Subcutaneous abdominal adipose tissue (tissue), 5 donors: ENCODE results near the gene RIMKLB.
A peak's percentile ranks its signal among the peaks of the same experiment; 100 is the strongest.

ENCODE experiments used
- H3K27ac ChIP-seq: one replicate; pipeline ENCODE4 v1.7.0; 2013; ENCODE audit warnings: low read depth, mild to moderate bottlenecking, inconsistent platforms, low read length, moderate library complexity
- H3K27me3 ChIP-seq, 5 donors: one replicate each; pipeline ENCODE4 v1.7.0; 2013; ENCODE audit warnings: low read length in 5 of 5, inconsistent platforms in 1 of 5; ENCODE audit not compliant: control insufficient read depth in 5 of 5, insufficient read depth in 4 of 5
- H3K36me3 ChIP-seq, 5 donors: one replicate each; pipeline ENCODE4 v1.7.0; 2013; ENCODE audit warnings: low read length in 5 of 5; ENCODE audit not compliant: control insufficient read depth in 5 of 5, insufficient read depth in 5 of 5
- H3K4me1 ChIP-seq, 5 donors: one replicate each; pipeline ENCODE4 v1.7.0; 2013; ENCODE audit warnings: low read length in 5 of 5, mild to moderate bottlenecking in 3 of 5, moderate library complexity in 1 of 5; ENCODE audit not compliant: control insufficient read depth in 5 of 5, insufficient read depth in 5 of 5
- H3K4me3 ChIP-seq, 5 donors: one replicate each; pipeline ENCODE4 v1.7.0; 2013; ENCODE audit warnings: low read length in 5 of 5, low read depth in 1 of 5
- H3K9ac ChIP-seq, 5 donors: one replicate each; pipeline ENCODE4 v1.7.0; 2013; ENCODE audit warnings: low read length in 5 of 5, mild to moderate bottlenecking in 4 of 5, moderate library complexity in 3 of 5
- H3K9me3 ChIP-seq, 5 donors: one replicate each; pipeline ENCODE4 v1.7.0; 2013; ENCODE audit warnings: low read length in 5 of 5; ENCODE audit not compliant: control insufficient read depth in 5 of 5
- donor health status: healthy.
- donor health status: healthy.
- donor health status: healthy.
- donor health status: healthy.
- donor health status: healthy.

RIMKLB gene

GRCh38 chr12:8697476-8698131 lies at the start of gene RIMKLB:
TSS of gene RIMKLB (plus strand) at chr12:8697991. CDS start at chr12:8713867, 15,876 bp downstream.
- H3K27ac ChIP-seq, result peak within 1 kb of the TSS; percentile 91
- peaks cover 0 to 47% (median 45%) of the 10 kb centered on the region in 5 donors for H3K4me1 ChIP-seq
- H3K9me3 ChIP-seq, result no peaks in the 10 kb centered on the region
- peak within 1 kb of the TSS; percentile 77 to 89 (median 84) for H3K4me3 ChIP-seq
- no peaks in the 10 kb centered on the region for H3K27me3 ChIP-seq
- H3K36me3 ChIP-seq, result no peaks in the 10 kb centered on the region
- H3K9ac ChIP-seq, result peak within 1 kb of the TSS; percentile 44 to 95 (median 90)

- no peak overlapping the region for H3K9ac ChIP-seq
- H3K9me3 ChIP-seq, result no peaks in the 10 kb centered on the region
- no peak overlapping the region for H3K27ac ChIP-seq
- no peaks in the 10 kb centered on the region for H3K4me1 ChIP-seq
- no peaks in the 10 kb centered on the region for H3K27me3 ChIP-seq
- no peak overlapping the region for H3K4me3 ChIP-seq
- peaks cover 7 to 24% (median 16%) of the 10 kb centered on the region in 5 donors for H3K36me3 ChIP-seq
These were observed 49.1 kb upstream of the RIMKLB start for GRCh38 chr12:8648576-8649205.

GRCh38 chr12:8655421-8655820 lies 42.4 kb upstream of the RIMKLB start:
- Histone ChIP-seq H3K27me3 (no peaks in the 10 kb centered on the region), H3K36me3 (peaks cover 0 to 9% (median 3%) of the 10 kb centered on the region in 5 donors), H3K9ac (no peak overlapping the region), H3K4me1 (peaks cover 0 to 26% (median 17%) of the 10 kb centered on the region in 5 donors), H3K9me3 (no peaks in the 10 kb centered on the region), H3K27ac (no peak overlapping the region), H3K4me3 (no peak overlapping the region)

GRCh38 chr12:8658346-8658745 lies 39.4 kb upstream of the RIMKLB start:
- peaks cover 0 to 54% (median 38%) of the 10 kb centered on the region in 5 donors for H3K4me1 ChIP-seq
- H3K36me3 ChIP-seq, result peaks cover 0 to 4% (median 0%) of the 10 kb centered on the region in 5 donors
- H3K4me3 ChIP-seq, result peak overlapping the region in 1 of 5 donors; percentile 22
- H3K27ac ChIP-seq, result peak overlapping the region; percentile 46
- no peaks in the 10 kb centered on the region for H3K27me3 ChIP-seq
- no peak overlapping the region for H3K9ac ChIP-seq
- no peaks in the 10 kb centered on the region for H3K9me3 ChIP-seq

GRCh38 chr12:8661016-8661415 lies 36.8 kb upstream of the RIMKLB start:
- Histone ChIP-seq H3K4me3 (peak overlapping the region; percentile 38 to 63 (median 58)), H3K9ac (peak overlapping the region in 3 of 5 donors; percentile 20 to 46 (median 37)), H3K27me3 (no peaks in the 10 kb centered on the region), H3K36me3 (no peaks in the 10 kb centered on the region), H3K27ac (peak overlapping the region; percentile 54), H3K9me3 (no peaks in the 10 kb centered on the region), H3K4me1 (peaks cover 0 to 76% (median 46%) of the 10 kb centered on the region in 5 donors)

GRCh38 chr12:8661751-8662150 lies 36.0 kb upstream of the RIMKLB start:
- Histone ChIP-seq H3K4me3 (peak overlapping the region; percentile 38 to 63 (median 58)), H3K4me1 (peaks cover 0 to 76% (median 46%) of the 10 kb centered on the region in 5 donors), H3K27me3 (no peaks in the 10 kb centered on the region), H3K36me3 (no peaks in the 10 kb centered on the region), H3K27ac (peak overlapping the region; percentile 54), H3K9me3 (no peaks in the 10 kb centered on the region), H3K9ac (peak overlapping the region in 4 of 5 donors; percentile 21 to 40 (median 33))

GRCh38 chr12:8662593-8662992 lies 35.2 kb upstream of the RIMKLB start, which contains the start of gene MFAP5:
TSS of gene MFAP5 (minus strand) at chr12:8662826. CDS start at chr12:8662104, 722 bp downstream.
- Histone ChIP-seq H3K36me3 (no peaks in the 10 kb centered on the region), H3K4me3 (peak within 1 kb of the TSS; percentile 38 to 63 (median 58))

GRCh38 chr12:8664228-8664913 lies 33.4 kb upstream of the RIMKLB start:
- Histone ChIP-seq H3K27ac (peak overlapping the region; percentile 54), H3K4me3 (no peak overlapping the region), H3K9ac (no peak overlapping the region), H3K27me3 (no peaks in the 10 kb centered on the region), H3K36me3 (no peaks in the 10 kb centered on the region), H3K9me3 (no peaks in the 10 kb centered on the region), H3K4me1 (peaks cover 0 to 60% (median 41%) of the 10 kb centered on the region in 5 donors)

More at GRCh38 chr12:8662593-8662992, 35.2 kb upstream of the RIMKLB start, which contains the start of gene MFAP5:
- H3K4me1 ChIP-seq, result peaks cover 0 to 76% (median 46%) of the 10 kb centered on the region in 5 donors
- H3K27ac ChIP-seq, result peak within 1 kb of the TSS; percentile 54
- H3K9ac ChIP-seq, result peak within 1 kb of the TSS in 4 of 5 donors; percentile 21 to 40 (median 33)
- no peaks in the 10 kb centered on the region for H3K9me3 ChIP-seq
- no peaks in the 10 kb centered on the region for H3K27me3 ChIP-seq

GRCh38 chr12:8665759-8666158 lies 32.0 kb upstream of the RIMKLB start:
- Histone ChIP-seq H3K4me1 (peaks cover 0 to 47% (median 36%) of the 10 kb centered on the region in 5 donors), H3K36me3 (no peaks in the 10 kb centered on the region), H3K4me3 (no peak overlapping the region), H3K27ac (peak overlapping the region; percentile 7), H3K9ac (no peak overlapping the region), H3K27me3 (no peaks in the 10 kb centered on the region), H3K9me3 (no peaks in the 10 kb centered on the region)
